Adipocyte (in vitro differentiated cells): ENCODE measurements around the gene KRTAP9-3.
"Not testable (repeated sequence)": the region's sequence is repeated elsewhere in the genome, so short reads cannot be mapped to it uniquely, and the experiment has no call there.

Source experiments
- DNase-seq: peaks from one replicate; pipeline ENCODE4 v3.0.0-alpha.2; 2015; ENCODE audit warnings: low read depth
- H3K27me3 ChIP-seq: replicated peaks from 2 replicates; pipeline ENCODE4 v1.7.0; 2013; ENCODE audit warnings: mild to moderate bottlenecking, low read length, moderate library complexity; ENCODE audit not compliant: control insufficient read depth, insufficient read depth
- H3K36me3 ChIP-seq: 2 replicates; pipeline ENCODE4 v1.7.0; 2013; ENCODE audit warnings: low read length, mild to moderate bottlenecking, moderate library complexity; ENCODE audit not compliant: control insufficient read depth, insufficient read depth, severe bottlenecking
- H3K4me1 ChIP-seq: 2 replicates; pipeline ENCODE4 v1.7.0; 2013; ENCODE audit warnings: mild to moderate bottlenecking, low read length, moderate library complexity; ENCODE audit not compliant: control insufficient read depth, insufficient read depth
- H3K4me3 ChIP-seq: 2 replicates; pipeline ENCODE4 v1.7.0; 2013; ENCODE audit warnings: mild to moderate bottlenecking, low read length, moderate library complexity
- H3K9ac ChIP-seq: 2 replicates; pipeline ENCODE4 v1.7.0; 2013; ENCODE audit warnings: mild to moderate bottlenecking, low read length, moderate library complexity
- H3K9me3 ChIP-seq: 2 replicates; pipeline ENCODE4 v1.7.0; 2013; ENCODE audit warnings: mild to moderate bottlenecking, low read length, moderate library complexity; ENCODE audit not compliant: control insufficient read depth

The KRTAP9-3 gene

DNA sequence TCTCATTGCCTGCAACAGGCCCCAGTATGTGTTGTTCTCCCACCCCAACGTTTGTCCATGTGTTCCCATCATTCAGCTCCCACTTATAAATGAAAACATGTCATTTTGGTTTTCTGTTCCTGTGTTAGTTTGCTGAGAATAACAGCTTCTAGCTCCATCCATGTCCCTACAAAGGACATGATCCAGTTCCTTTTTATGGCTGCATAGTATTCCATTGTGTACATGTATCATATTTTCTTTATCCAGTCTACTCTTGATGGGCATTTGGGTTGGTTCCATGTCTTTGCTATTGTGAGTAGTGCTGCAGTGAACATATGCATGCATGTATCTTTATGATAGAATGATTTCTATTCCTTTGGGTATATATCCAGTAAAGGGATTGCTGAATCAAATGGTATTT is 16.6 kb upstream of the KRTAP9-3 start:
- Histone ChIP-seq H3K4me1 (no peaks in the 10 kb centered on the region), H3K4me3 (no peak overlapping the region), H3K9me3 (no peaks in the 10 kb centered on the region), H3K27me3 (no peaks in the 10 kb centered on the region), H3K36me3 (no peaks in the 10 kb centered on the region), H3K9ac (no peak overlapping the region)
- DNase-seq = no peak

DNA sequence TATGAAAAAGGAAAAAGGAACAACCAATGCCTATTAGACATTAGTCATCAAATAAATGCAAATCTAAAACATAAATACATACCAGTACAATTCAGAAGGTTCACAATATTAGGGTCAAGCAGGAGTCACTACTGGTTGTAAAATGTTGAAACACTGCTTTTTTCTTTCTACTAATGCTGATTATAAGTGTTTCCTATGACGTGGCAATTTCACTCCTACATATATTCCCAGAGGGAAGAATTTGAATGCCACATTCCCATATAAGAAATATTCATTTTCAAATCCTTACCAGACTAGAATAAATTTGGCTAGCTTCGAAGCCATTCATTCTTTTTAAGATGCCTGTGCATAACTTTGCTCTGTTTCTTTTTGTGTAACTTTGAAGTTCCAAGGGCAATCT is 8.4 kb upstream of the KRTAP9-3 start:
- Histone ChIP-seq H3K27me3 (peaks cover 5% of the 10 kb centered on the region), H3K4me3 (no peak overlapping the region), H3K36me3 (no peaks in the 10 kb centered on the region), H3K9me3 (no peaks in the 10 kb centered on the region), H3K4me1 (no peaks in the 10 kb centered on the region), H3K9ac (no peak overlapping the region)
- peak; percentile 12 for DNase-seq

DNA sequence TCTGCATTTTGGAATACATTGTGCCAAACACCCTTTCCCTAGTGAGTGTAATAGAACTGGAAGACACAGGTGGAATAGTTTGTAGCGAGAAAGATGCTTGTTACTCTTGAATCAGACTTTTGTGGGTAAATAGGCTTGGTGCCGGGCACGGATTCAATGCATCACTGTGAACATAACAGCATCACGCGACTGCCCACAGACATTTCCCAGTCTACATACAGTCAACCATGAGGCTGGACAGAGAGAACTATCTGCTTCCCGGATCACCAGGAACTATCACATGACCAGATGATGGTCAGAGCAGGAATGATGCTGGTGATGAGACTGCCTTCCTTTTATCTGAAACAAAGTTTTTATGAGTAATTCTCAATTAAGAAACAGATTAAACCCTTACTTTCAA is 6.2 kb upstream of the KRTAP9-3 start:
- Histone ChIP-seq H3K4me3 (no peak overlapping the region), H3K4me1 (no peaks in the 10 kb centered on the region), H3K9me3 (no peaks in the 10 kb centered on the region), H3K36me3 (no peaks in the 10 kb centered on the region), H3K27me3 (peaks cover 5% of the 10 kb centered on the region), H3K9ac (no peak overlapping the region)
- DNase-seq = no peak

DNA sequence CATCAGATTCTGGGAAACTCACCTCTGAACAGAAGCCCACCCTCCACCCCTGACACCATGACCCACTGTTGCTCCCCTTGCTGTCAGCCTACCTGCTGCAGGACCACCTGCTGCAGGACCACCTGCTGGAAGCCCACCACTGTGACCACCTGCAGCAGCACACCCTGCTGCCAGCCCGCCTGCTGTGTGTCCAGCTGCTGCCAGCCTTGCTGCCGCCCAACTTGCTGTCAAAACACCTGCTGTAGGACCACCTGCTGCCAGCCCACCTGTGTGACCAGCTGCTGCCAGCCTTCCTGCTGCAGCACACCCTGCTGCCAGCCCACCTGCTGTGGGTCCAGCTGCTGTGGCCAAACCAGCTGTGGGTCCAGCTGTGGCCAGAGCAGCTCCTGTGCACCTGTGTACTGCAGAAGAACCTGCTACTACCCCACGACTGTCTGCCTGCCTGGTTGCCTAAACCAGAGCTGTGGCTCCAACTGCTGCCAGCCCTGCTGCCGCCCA is 5.6 kb upstream of the KRTAP9-3 start, which contains the start of gene KRTAP9-2:
TSS of gene KRTAP9-2 (plus strand) at position 51 of the 498 bp plus-strand sequence. CDS start at position 58, 7 bp downstream.
- not testable (repeated sequence) for H3K27me3 ChIP-seq, H3K36me3 ChIP-seq, DNase-seq, H3K9me3 ChIP-seq, H3K4me1 ChIP-seq, H3K4me3 ChIP-seq, H3K9ac ChIP-seq

GRCh38 chr17:41230094-41230493 is 2.2 kb upstream of the KRTAP9-3 start:
- no peak for DNase-seq
- H3K4me1 ChIP-seq = peaks cover 6% of the 10 kb centered on the region
- no peaks in the 10 kb centered on the region for H3K36me3 ChIP-seq
- H3K27me3 ChIP-seq = peaks cover 21% of the 10 kb centered on the region
- no peak overlapping the region for H3K4me3 ChIP-seq
- H3K9ac ChIP-seq = no peak overlapping the region
- H3K9me3 ChIP-seq = no peaks in the 10 kb centered on the region

DNA sequence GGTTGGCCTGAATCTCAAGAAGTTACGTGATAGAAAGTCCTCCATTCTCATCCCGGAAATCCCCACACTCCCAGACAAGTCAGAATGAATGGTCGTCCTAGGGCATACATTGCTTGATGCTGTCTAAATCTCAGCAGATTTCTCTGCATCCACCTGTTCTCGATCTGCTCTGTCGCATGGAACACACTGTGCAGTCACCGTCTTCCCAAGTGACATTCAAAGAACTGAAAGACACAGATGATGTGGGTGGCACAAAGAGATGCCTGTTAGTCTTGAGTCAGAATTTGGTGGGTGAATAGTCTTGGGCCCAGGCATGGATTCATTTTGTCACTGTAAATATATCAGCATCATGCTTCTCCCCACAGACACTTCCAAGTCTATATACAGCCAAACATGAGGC is 518 bp upstream of the KRTAP9-3 start:
- Histone ChIP-seq H3K9ac (no peak overlapping the region), H3K9me3 (no peaks in the 10 kb centered on the region), H3K36me3 (no peaks in the 10 kb centered on the region), H3K27me3 (peaks cover 16% of the 10 kb centered on the region), H3K4me3 (no peak overlapping the region), H3K4me1 (peaks cover 6% of the 10 kb centered on the region)
- DNase-seq = no peak

GRCh38 chr17:41237116-41237515 is 4.9 kb downstream of the KRTAP9-3 start:
- not testable (repeated sequence) for H3K4me1 ChIP-seq

GRCh38 chr17:41237949-41238437 is 5.7 kb downstream of the KRTAP9-3 start, which contains the start of gene KRTAP9-8:
Gene KRTAP9-8, plus strand, starts transcription at chr17:41237999. Its CDS starts 53 bp downstream, at chr17:41238052.
- not testable (repeated sequence) for H3K9me3 ChIP-seq, H3K4me1 ChIP-seq, H3K9ac ChIP-seq, DNase-seq, H3K4me3 ChIP-seq, H3K27me3 ChIP-seq, H3K36me3 ChIP-seq

More at GRCh38 chr17:41237116-41237515, 4.9 kb downstream of the KRTAP9-3 start:
- H3K27me3 ChIP-seq = peaks cover 11% of the 10 kb centered on the region
- not testable (repeated sequence) for H3K9ac ChIP-seq, H3K9me3 ChIP-seq, H3K36me3 ChIP-seq, DNase-seq, H3K4me3 ChIP-seq

DNA sequence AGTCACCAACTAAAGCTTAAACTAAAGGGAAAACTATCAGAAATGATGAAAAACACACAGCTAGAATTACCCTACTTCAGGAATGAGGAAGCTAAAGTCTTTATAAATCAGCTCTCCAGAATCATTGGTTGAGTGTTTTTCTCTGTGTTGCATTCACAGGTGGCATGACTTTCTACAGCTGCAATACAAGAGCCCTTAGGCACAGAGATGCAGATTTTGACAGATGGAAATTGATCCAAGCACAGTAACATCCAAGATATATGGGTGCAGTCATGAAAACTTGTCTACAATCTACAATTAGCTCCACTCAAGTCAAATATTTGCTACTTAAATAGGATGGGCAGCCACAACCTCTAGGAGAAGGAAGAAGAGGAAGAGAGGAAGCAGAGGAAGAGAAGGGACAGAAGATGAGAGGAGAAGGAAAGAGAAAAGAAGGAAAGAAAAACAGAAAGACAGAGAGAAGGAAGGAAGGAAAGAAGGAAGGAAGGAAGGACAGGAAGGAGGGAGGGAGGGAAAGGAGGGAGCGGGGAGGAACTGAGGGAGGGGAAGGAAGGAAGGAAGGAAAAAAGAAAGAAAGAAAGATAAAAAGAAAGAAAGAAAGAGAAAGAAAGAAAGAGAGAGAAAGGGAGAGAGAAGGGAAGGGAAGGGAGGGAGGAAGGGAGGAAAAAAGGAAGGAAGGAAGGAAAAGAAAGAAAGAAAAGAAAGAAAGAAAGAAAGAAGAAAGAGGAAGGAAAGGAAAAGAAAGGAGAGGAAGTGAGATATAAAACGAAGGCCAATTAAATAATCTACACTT is 14.9 kb downstream of the KRTAP9-3 start:
- not testable (repeated sequence) for H3K9ac ChIP-seq, H3K4me3 ChIP-seq, H3K27me3 ChIP-seq, H3K36me3 ChIP-seq, H3K9me3 ChIP-seq, H3K4me1 ChIP-seq, DNase-seq

- not testable (repeated sequence) for H3K9ac ChIP-seq, H3K4me1 ChIP-seq, DNase-seq, H3K27me3 ChIP-seq, H3K4me3 ChIP-seq, H3K36me3 ChIP-seq, H3K9me3 ChIP-seq
Measured at GRCh38 chr17:41249637-41250240, 17.5 kb downstream of the KRTAP9-3 start, which contains the start of gene KRTAP9-4. Gene KRTAP9-4, plus strand, starts transcription at chr17:41249687. Its CDS starts 34 bp downstream, at chr17:41249721.

DNA sequence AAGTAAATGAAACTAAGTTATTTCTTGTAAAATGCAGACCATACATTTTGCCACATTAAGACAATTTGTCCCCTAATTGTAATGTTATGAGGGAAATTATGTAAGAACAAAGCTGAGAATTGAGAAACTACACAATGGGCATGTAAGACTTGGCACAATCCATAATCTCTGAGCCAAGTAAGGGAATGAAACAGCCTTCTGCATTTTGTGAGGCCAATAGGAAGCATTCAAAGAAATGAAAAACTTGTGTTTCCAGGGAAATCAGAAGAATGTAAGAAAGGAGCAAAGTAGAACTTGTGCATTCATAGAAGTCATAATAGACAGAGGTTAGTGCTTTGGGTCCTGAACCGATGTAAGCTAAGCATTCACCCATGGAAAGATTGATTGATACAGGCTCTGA is 19.0 kb downstream of the KRTAP9-3 start:
- H3K4me1 ChIP-seq = peaks cover 5% of the 10 kb centered on the region

More for the DNA sequence above, 19.0 kb downstream of the KRTAP9-3 start:
- Histone ChIP-seq H3K9ac (no peak overlapping the region), H3K4me3 (no peak overlapping the region), H3K27me3 (peaks cover 2% of the 10 kb centered on the region), H3K9me3 (no peaks in the 10 kb centered on the region), H3K36me3 (no peaks in the 10 kb centered on the region)
- no peak for DNase-seq
